ENCODE measurements around the gene MFAP2.
A peak's percentile ranks its signal among the peaks of the same experiment; 100 is the strongest.
"Not testable (repeated sequence)": the region's sequence is repeated elsewhere in the genome, so short reads cannot be mapped to it uniquely, and the experiment has no call there.

MFAP2 gene

GRCh38 chr1:16929146-16930041, 51.0 kb downstream of the MFAP2 start:
- not testable (repeated sequence) for DNase-seq (ENCODE audit: low spot score)

DNA sequence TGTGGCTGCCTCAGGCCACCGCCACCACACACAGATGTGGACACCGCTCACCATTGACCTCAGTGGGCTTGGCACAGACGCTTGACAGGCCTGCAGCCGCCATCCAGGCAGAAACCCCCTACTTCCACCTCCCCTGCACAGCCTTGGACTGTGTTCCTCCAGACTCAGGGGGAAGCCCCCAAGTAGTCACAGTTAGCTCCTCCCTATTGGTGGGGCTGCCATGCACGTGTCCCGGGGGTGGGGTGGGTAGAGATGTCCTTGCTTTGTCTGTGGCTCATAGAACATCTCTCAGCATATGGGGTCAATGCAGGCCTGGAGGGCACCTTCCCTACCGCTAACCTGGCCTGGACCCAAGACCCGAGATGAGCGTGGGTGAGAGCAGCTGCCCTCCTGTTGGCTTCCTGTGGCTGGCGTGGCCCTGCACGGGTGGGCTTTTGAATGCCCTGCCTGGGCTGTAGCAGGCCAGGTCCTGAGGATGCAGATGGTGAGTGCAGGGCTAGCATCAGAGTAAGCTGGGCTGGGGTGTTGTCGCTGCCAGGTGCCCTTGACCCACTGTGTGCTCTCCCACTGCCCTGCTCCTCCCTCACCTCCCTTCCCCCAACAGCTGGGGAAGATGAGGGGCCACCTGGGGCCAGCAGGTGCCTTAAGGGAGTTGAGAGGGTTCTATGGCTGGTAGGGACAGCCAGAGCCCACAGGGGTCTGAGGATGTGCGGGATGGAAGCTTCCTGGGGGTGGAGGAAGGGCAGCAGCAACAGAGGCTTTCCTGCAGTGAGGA, 52.5 kb downstream of the MFAP2 start:
- DNase-seq (ENCODE audit: low spot score) = no peak

GRCh38 chr1:16927256-16927655, 53.2 kb downstream of the MFAP2 start:
- no peak for DNase-seq (ENCODE audit: low spot score)

DNA sequence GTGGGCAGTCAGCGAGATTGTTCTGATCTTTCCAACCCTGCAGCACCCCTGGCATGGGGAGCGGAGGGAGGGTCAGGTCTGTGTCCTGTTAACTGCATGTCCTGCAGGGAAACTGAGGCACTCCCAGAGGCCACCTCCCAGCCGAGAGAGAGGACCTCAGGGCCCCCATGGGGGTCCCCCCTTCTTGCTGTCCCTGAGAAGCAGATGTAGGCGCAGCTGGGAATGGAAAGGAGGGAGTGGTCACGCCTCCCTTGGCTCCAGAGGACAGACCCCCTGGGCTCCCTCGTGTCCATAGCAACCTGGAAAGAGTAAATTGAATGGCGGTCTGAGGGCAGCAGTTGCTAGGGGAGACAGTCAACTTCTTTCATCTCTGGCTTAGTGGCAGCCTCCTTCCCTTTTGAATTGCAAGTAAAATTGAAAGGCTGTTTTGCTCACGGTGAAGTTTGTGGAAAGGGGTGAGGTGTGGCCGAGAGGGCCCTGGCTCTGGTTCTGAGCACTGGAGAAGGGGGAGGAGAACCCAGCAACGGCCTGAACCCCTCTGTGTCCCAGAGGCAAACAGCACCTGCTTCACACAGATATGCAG, 53.8 kb downstream of the MFAP2 start:
- DNase-seq (ENCODE audit: low spot score) = peak; percentile 57

- DNase-seq (ENCODE audit: low spot score) = no peak
Measured at GRCh38 chr1:16925635-16926490, 54.6 kb downstream of the MFAP2 start.

GRCh38 chr1:16924919-16925477, 55.4 kb downstream of the MFAP2 start:
- no peak for DNase-seq (ENCODE audit: low spot score)
